Retina (tissue), 1 donor: ENCODE measurements around the gene ANKS1B.
"Not testable (repeated sequence)": the region's sequence is repeated elsewhere in the genome, so short reads cannot be mapped to it uniquely, and the experiment has no call there.

ENCODE experiments used
- DNase-seq: peaks from one replicate; pipeline ENCODE4 v3.0.0-alpha.2; 2016

The ANKS1B gene

DNA sequence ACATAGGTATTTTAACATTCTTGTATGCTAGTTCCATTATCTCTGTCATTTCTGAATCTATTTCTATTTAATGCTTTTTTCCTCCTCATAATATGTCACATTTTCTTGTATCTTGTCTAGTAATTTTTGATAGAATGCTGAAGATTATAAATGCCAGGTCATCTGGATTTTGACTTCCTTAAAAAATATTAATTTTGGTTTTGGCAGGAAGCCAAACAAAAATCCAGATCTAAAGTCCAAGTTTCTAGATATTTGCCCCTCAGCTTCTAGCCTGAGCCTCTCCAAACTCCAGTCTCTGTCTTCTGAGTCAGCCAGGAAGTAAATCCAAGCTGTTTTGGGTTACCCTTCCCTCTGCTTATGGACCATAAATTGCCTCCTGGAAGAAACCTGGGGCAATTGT is 1004.2 kb downstream of the ANKS1B start:
- no peak for DNase-seq

GRCh38 chr12:98977186-98977585 is 1007.5 kb downstream of the ANKS1B start:
- DNase-seq, result no peak

DNA sequence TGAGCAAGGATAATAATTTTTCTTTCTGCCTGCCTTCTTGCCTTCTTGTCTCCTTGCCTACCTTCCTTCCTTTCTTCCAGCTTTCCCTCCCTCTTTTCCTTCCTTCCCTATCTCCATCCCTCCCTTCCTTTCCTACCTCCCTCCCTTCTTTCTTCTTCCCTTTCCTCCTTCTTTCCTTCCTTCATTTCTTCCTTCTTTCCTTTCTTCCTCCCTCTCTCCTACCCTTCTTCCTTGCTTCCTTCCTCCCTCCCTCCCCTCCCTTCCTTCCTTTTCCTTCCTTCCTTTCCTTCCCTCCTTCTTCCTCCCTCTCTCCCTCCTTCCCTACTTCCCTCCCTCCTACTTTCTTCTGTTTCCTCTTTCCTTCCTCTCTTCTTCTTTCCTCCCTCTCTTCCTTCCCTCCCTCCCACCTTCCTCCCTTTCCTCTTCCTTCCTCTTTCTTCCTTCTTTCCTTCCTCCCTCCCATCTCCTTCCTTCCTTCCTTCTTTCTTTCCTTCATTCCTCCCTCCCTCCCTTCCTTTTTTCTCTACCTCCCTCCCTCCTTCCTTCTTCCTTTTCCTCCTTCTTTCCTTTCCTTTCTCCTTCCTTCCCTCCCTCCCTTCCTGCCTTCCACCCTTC is 1009.9 kb downstream of the ANKS1B start:
- no peak for DNase-seq

- DNase-seq, result no peak
Measured at GRCh38 chr12:98973395-98973794, 1011.3 kb downstream of the ANKS1B start.

GRCh38 chr12:98970950-98971349 is 1013.8 kb downstream of the ANKS1B start:
- no peak for DNase-seq

GRCh38 chr12:98970210-98970609 is 1014.5 kb downstream of the ANKS1B start:
- DNase-seq, result no peak

DNA sequence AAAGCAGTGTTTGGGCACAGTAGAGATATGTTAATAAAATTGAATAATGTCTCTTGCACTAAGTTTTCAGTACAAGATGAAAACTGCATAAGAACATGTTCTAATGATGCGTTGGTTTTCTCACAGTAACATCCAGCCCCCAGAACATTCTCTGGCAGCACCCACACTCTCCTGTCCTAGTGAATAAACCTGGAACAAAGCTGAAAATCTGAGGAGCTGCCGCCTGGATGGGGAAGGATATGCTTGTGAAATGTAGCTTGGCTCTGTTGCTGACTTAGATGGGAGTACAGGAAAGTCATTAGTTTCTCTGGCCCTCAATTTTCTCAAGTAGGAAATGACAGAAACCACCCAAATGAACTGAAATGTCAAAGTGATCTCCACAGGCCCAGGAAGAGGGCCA is 1015.8 kb downstream of the ANKS1B start:
- no peak for DNase-seq

GRCh38 chr12:98957135-98957534 is 1027.6 kb downstream of the ANKS1B start:
- DNase-seq, result not testable (repeated sequence)

DNA sequence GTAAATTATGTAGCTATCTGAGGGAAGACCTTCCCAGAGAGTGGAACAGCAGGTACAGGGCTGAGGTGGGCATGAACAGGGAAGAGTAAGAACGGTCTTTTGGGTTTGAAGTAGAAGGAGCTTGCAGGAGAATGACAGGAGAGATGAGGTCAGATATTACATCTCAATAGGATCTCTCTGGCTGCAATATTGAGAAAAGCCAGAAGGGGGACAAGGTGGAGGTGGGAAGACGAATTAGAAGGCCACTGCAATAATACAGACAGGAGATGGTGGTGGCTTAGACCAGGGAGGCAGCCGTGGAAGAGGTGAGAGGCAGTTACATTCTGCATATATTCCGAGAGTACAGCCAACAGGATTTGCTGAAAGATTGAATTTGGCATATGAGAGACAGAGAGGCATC is 1029.5 kb downstream of the ANKS1B start:
- DNase-seq, result no peak

DNA sequence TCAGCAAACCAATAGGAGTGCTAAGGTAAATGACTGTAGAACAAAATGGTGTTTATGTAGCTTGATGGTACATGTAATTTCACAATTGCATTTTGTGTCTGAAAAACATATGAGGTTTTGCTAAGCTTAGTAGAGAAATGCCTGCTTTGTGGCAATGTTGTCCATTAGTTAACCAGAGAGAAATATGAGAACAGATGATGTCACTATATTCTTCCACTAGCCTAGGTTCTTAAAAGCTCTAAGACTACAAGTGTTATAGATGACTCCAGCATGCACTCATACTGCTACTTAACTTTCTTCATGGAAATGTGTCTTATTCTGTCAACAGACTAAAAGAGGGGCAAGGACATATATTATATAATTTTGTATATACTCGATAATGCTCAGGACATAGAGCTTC is 1030.2 kb downstream of the ANKS1B start:
- DNase-seq, result no peak

GRCh38 chr12:98951406-98951805 is 1033.3 kb downstream of the ANKS1B start:
- peak; percentile 6 for DNase-seq

DNA sequence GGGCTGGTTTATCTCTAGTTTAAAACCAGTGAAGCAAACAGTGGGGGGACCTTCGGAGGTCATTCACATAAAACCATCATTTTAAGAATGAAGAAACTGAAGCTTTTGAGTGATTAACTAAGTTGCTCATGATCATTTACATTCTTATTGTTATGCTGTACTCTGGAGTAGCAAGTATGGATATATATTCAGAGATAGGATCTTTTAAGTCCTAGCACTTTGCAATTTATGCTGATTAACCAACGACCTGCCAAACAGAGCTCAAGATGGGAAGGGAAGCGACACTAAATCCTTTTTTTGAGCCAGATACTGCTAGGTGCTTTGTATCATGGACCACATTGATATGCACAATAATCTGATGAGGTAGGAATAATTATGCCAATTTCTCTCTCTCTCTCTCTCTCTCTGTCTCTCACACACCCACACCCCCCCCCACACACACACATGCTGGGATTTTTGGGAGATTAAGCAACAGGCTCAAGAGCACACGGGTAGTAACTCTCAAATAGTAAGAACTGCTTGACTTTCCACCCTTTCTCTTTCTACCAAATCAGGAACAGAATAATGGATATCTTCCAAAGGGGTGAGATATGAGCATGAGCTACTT is 1036.3 kb downstream of the ANKS1B start:
- no peak for DNase-seq

DNA sequence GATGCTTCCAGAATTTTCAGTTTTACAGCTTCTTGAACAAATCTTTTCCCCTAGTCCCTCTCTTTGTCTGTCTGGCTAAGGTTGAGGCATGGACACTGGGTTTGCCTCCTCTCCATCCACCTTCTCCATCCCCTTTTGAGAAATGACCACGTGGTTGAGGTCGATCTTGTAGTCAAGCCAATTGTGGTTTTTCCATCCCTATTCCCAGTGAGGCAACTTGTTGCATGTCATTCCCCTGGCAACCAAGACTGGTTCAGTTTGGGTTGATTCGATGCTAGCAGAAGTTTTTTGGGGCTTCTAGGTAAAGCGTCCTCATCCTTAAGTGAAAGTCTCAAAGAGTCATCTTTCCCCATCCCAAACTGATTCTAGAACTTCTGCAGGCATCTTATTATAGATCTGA is 1038.9 kb downstream of the ANKS1B start:
- no peak for DNase-seq

DNA sequence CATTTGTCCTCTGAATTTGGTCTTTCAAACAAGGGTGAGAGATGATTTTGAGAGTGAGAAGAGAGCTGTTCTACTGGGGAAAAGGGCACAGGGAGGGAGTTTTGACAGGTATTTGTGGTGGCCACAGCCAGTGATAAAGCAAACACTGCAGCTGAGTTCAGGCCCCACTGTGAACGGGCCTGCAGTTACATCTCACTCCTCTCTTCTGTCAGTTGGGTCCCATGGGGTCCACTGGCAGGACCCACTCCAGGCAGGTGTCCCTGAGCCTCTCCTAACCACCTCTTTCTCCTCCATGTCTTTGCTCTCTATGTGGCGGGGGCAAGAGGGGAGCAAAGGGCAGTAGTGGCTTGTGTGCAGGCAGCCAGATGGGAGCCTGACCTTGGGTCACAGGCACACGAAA is 1044.8 kb downstream of the ANKS1B start:
- DNase-seq, result no peak

DNA sequence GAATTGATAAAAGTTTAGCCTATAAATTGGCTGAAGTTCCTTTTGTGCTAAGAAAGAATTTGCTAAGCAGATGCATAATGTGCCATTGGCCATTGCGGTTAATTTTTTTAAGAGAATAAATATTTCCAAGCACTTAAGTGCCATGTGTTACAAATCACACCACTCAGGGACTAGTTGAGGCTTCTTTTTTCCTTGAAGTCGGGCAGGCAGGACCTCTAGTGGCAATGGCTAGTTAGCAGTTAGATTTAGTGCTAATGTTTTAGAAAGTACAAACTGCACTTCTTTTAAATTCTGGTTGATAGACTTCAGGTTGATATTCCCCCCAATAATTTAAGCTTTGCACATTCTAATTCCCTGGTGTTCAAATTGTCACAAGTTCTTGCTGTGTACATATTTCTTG is 1045.4 kb downstream of the ANKS1B start:
- peak; percentile 19 for DNase-seq

GRCh38 chr12:98935847-98936246 is 1048.9 kb downstream of the ANKS1B start:
- DNase-seq, result no peak

DNA sequence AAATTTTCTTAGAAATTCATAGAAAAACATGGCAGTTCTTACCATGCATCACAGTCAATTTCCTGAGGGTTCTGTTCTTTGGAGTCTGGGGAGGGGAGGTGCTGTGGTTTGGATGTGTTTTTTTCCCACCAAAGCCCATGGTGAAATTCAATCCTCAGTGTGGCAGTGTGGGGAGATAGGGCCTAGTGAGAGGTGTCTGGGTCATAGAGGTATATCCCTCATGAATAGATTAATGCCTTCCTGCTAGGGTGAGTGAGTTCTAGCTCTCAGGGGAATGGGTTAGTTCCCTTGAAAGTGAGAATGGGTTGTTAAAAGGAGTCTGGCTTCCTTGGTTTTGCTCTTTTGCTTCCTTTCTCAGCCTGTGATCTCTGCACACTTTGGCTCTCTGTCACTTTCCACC is 1061.9 kb downstream of the ANKS1B start:
- no peak for DNase-seq

DNA sequence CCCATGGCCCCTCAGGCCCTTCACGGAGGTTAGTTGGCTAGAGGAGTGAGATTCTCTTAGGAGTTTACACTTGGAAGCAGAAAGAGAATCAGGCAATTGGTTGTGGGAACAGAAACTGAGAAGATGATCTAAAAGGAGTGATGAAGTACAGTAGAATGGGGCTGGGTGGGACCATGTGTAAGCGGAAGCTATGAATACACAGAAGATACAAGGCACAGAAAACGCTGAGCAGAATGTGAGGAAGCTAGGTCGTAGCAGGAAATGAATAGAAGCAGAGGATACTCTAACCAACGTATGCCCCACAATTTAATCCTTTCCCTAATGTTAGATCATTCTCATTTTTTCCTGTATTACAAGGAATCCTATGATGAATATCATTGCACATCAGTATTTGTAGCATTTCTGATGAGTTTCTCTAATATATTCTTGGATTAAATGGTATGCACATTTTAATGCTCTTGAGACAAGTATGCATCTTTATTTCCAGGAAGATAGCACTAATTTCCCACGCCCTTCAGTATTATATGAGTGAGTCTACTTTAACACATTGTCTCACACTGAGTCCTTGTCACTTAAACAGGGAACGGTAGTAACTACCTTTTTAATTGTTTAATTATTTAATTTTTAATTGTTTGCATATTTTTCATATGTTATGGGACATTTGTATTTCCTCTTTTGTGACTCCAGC is 1066.4 kb downstream of the ANKS1B start:
- no peak for DNase-seq

- DNase-seq, result no peak
Measured at GRCh38 chr12:98916106-98916505, 1068.6 kb downstream of the ANKS1B start.

GRCh38 chr12:98912401-98912974 is 1072.2 kb downstream of the ANKS1B start:
- no peak for DNase-seq

- no peak for DNase-seq
Measured at GRCh38 chr12:98911396-98911795, 1073.3 kb downstream of the ANKS1B start.

DNA sequence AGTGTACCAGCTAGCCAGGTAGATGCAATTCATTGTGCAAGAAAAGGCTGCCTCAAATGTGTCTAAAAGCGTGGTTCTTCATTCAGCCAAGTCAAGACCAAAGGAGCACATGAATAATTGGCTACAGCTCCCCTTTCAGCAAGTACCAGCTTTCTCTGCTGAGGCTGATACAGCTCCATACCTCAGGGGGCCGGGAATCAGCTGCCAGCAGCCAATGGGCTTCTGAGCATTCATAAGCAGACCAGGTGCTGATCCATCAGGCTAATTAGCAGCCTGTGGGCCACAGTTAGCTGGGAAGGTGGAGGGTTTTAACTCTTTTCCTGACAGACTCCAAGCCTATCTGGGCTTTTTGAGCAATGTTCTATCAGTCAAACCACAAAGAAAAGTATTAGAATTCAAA is 1075.0 kb downstream of the ANKS1B start:
- peak; percentile 20 for DNase-seq

- DNase-seq, result no peak
Measured at GRCh38 chr12:98908866-98909265, 1075.9 kb downstream of the ANKS1B start.

DNA sequence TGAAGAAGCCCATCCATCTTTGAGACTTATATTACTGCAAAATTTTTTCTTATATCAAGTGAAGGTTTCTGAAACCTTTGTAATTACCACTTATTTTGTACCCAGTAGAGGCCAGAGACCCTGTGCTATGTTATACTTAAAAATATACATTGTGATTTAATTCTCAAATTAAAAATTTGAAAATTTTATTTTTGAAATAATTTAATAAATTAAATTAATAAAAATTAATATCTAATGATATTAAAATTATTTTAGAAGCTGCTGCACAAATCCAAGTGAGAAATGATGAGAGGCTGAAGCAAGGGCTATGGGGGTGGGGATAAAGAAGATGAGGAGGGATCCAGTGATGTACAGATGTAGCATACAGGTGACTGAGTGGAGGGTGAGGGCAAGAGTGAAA is 1080.9 kb downstream of the ANKS1B start:
- no peak for DNase-seq
